Fibroblast of skin of right quadriceps (primary cell): ENCODE measurements around the gene GBGT1.

Experiments
- DNase-seq: peaks from one replicate; pipeline ENCODE4 v3.0.0-alpha.2; 2013

Gene GBGT1

GRCh38 chr9:133122935-133123611 lies 40.6 kb downstream of the GBGT1 start:
- DNase-seq, result peak; percentile 31

GRCh38 chr9:133122605-133122934 lies 41.1 kb downstream of the GBGT1 start:
- no peak for DNase-seq

- DNase-seq, result no peak
These were observed 41.7 kb downstream of the GBGT1 start for GRCh38 chr9:133121915-133122550.

GRCh38 chr9:133121198-133121914 lies 42.4 kb downstream of the GBGT1 start, which contains the start of gene RALGDS:
Gene RALGDS (minus strand): TSS chr9:133121240. CDS start chr9:133121154, 86 bp downstream.
- peak; percentile 87 for DNase-seq

- no peak for DNase-seq
These were observed 43.1 kb downstream of the GBGT1 start for GRCh38 chr9:133120501-133121197.

- no peak for DNase-seq
These were observed 43.7 kb downstream of the GBGT1 start for GRCh38 chr9:133119846-133120500.

- peak; percentile 71 for DNase-seq
These were observed 44.4 kb downstream of the GBGT1 start for GRCh38 chr9:133119103-133119845.

GRCh38 chr9:133118568-133118967 lies 45.1 kb downstream of the GBGT1 start:
- no peak for DNase-seq

- DNase-seq, result no peak
These were observed 45.6 kb downstream of the GBGT1 start for GRCh38 chr9:133118179-133118520.

GRCh38 chr9:133117271-133118178 lies 46.2 kb downstream of the GBGT1 start:
- DNase-seq, result no peak

GRCh38 chr9:133116346-133117231 lies 47.1 kb downstream of the GBGT1 start:
- no peak for DNase-seq

GRCh38 chr9:133115604-133116345 lies 47.9 kb downstream of the GBGT1 start:
- peak; percentile 52 for DNase-seq

- no peak for DNase-seq
These were observed 48.7 kb downstream of the GBGT1 start for GRCh38 chr9:133114886-133115603.

GRCh38 chr9:133113949-133114885 lies 49.5 kb downstream of the GBGT1 start:
- peak; percentile 17 for DNase-seq

GRCh38 chr9:133113163-133113948 lies 50.4 kb downstream of the GBGT1 start:
- DNase-seq, result peak; percentile 21

- no peak for DNase-seq
These were observed 51.1 kb downstream of the GBGT1 start for GRCh38 chr9:133112663-133113026.
